Liver (tissue), 9 donors: ENCODE data around the gene C2orf74. TPM values are rescaled to one million over a fixed set of nuclear protein-coding genes. Genes with fewer than 3 reads are reported as not detected.

Experiments used
- DNase-seq: peaks from one replicate; pipeline ENCODE4 v3.0.0-alpha.2; 2017; ENCODE audit warnings: low spot score
- H3K27ac ChIP-seq, 2 donors: one replicate each; pipeline ENCODE4 v1.7.0; 2013; ENCODE audit warnings: inconsistent platforms in 2 of 2, low read length in 2 of 2, control low read depth in 1 of 2, low read depth in 1 of 2, mild to moderate bottlenecking in 1 of 2
- H3K27me3 ChIP-seq, 4 donors: one replicate each; pipeline versions ENCODE4 v1.6.1 to v1.7.0; 2013; ENCODE audit warnings: low read length in 3 of 4, inconsistent platforms in 1 of 4, mild to moderate bottlenecking in 1 of 4, moderate library complexity in 1 of 4; ENCODE audit not compliant: control insufficient read depth in 4 of 4, insufficient read depth in 4 of 4
- H3K36me3 ChIP-seq, 4 donors: one replicate each; pipeline versions ENCODE4 v1.6.1 to v1.7.0; 2013; ENCODE audit warnings: low read length in 3 of 4, mild to moderate bottlenecking in 3 of 4, low read depth in 1 of 4, moderate library complexity in 1 of 4; ENCODE audit not compliant: control insufficient read depth in 4 of 4, insufficient read depth in 3 of 4
- H3K4me1 ChIP-seq, 4 donors: one replicate each; pipeline versions ENCODE4 v1.6.1 to v1.7.0; 2013; ENCODE audit warnings: low read length in 3 of 4, mild to moderate bottlenecking in 3 of 4, moderate library complexity in 1 of 4; ENCODE audit not compliant: control insufficient read depth in 4 of 4, insufficient read depth in 4 of 4
- H3K4me3 ChIP-seq, 3 donors: one replicate each; pipeline versions ENCODE4 v1.6.1 to v1.7.0; 2013; ENCODE audit warnings: low read length in 3 of 3, control low read depth in 1 of 3, low read depth in 1 of 3, mild to moderate bottlenecking in 1 of 3
- H3K9ac ChIP-seq, 2 donors: one replicate each; pipeline ENCODE4 v1.7.0; 2013; ENCODE audit warnings: low read length in 2 of 2, mild to moderate bottlenecking in 2 of 2, moderate library complexity in 2 of 2, control low read depth in 1 of 2, low read depth in 1 of 2
- H3K9me3 ChIP-seq, 4 donors: one replicate each; pipeline versions ENCODE4 v1.6.1 to v1.7.0; 2013; ENCODE audit warnings: low read length in 3 of 4; ENCODE audit not compliant: control insufficient read depth in 4 of 4
- EGR1 ChIP-seq, 2 donors: IDR thresholded peaks; 2 replicates each; pipeline ENCODE4 v1.6.1; 2016 to 2018; ENCODE audit warnings: antibody characterized with exemption in 2 of 2, low read depth in 2 of 2
- FOXA1 ChIP-seq: IDR thresholded peaks from 2 replicates; pipeline ENCODE4 v1.6.1; 2016; ENCODE audit warnings: antibody characterized with exemption
- FOXA2 ChIP-seq: IDR thresholded peaks from 2 replicates; pipeline ENCODE4 v1.6.1; 2016; ENCODE audit warnings: antibody characterized with exemption
- GABPA ChIP-seq, 2 donors: IDR thresholded peaks in 1 of 2; conservative IDR thresholded peaks in 1 of 2; 2 replicates each; pipeline ENCODE4 v1.6.1; 2016; ENCODE audit warnings: antibody characterized with exemption in 2 of 2, mild to moderate bottlenecking in 1 of 2, moderate library complexity in 1 of 2
- HNF4A ChIP-seq, 2 donors: conservative IDR thresholded peaks; 2 replicates each; pipeline ENCODE4 v1.6.1; 2016; ENCODE audit warnings: antibody characterized with exemption in 2 of 2, mild to moderate bottlenecking in 2 of 2
- HNF4G ChIP-seq: IDR thresholded peaks from 2 replicates; pipeline ENCODE4 v1.6.1; 2016; ENCODE audit warnings: antibody characterized with exemption
- JUND ChIP-seq, 2 donors: IDR thresholded peaks; 2 replicates each; pipeline ENCODE4 v1.6.1; 2016; ENCODE audit warnings: antibody characterized with exemption in 2 of 2
- NR2F2 ChIP-seq: IDR thresholded peaks from 2 replicates; pipeline ENCODE4 v1.6.1; 2016; ENCODE audit warnings: antibody characterized with exemption
- RAD21 ChIP-seq, 2 donors: IDR thresholded peaks; 2 replicates each; pipeline ENCODE4 v1.6.1; 2016; ENCODE audit warnings: antibody characterized with exemption in 2 of 2, mild to moderate bottlenecking in 2 of 2
- RXRA ChIP-seq, 2 donors: IDR thresholded peaks; 2 replicates each; pipeline ENCODE4 v1.6.1; 2017 to 2018; ENCODE audit warnings: antibody characterized with exemption in 2 of 2, mild to moderate bottlenecking in 1 of 2
- SP1 ChIP-seq: IDR thresholded peaks from 2 replicates; pipeline ENCODE4 v1.6.1; 2018; ENCODE audit warnings: antibody characterized with exemption, mild to moderate bottlenecking
- TAF1 ChIP-seq: conservative IDR thresholded peaks from 2 replicates; pipeline ENCODE4 v1.6.1; 2016; ENCODE audit warnings: antibody characterized with exemption, mild to moderate bottlenecking
- YY1 ChIP-seq: IDR thresholded peaks from 2 replicates; pipeline ENCODE4 v1.6.1; 2016; ENCODE audit warnings: antibody characterized with exemption, mild to moderate bottlenecking
- WGBS: extraction: QIAGEN DNeasy Blood & Tissue Kit; methylation state at CpG from one replicate; pipeline ENCODE4 v1.1.7; 2013; 5-methylcytosine and 5-hydroxymethylcytosine counted together
- polyA plus RNA-seq, 2 donors: library from polyadenylated mRNA; stranded (reverse) in 1 of 2; unstranded in 1 of 2; fragments of 200-250 nt in 1 of 2; fragments of >200 nt in 1 of 2; fragmentation: Nextera tagmentation in 1 of 2; extraction: Ambion mirVana in 1 of 2; gene quantifications; one replicate each; pipeline versions ENCODE4 v1.2.1 to v1.2.3, GENCODE V29; 2013 to 2015
- total RNA-seq, 2 donors: library from RNA; depleted of rRNA; stranded (reverse); fragments of >200 nt; gene quantifications; one replicate each; pipeline ENCODE4 v1.2.3, GENCODE V29; 2014
- TF ChIP-seq, protein P1 (sequence below): IDR thresholded peaks from 2 replicates; pipeline ENCODE4 v1.6.1; 2016; ENCODE audit warnings: antibody characterized with exemption
- TF ChIP-seq, protein P2 (sequence below): IDR thresholded peaks from 2 replicates; pipeline ENCODE4 v1.6.1; 2016; ENCODE audit warnings: antibody characterized with exemption, mild to moderate bottlenecking
- TF ChIP-seq, protein P3 (sequence below): IDR thresholded peaks from 2 replicates; pipeline ENCODE4 v1.6.1; 2016; ENCODE audit warnings: antibody characterized with exemption
- TF ChIP-seq, protein P4 (sequence below): fragments of 150-350 bp; IDR thresholded peaks from 2 replicates; pipeline ENCODE4 v1.5.1; 2017; ENCODE audit warnings: improper control_type of control experiment, low read depth, low read length; ENCODE audit not compliant: missing input control
- TF ChIP-seq, protein P5 (sequence below): IDR thresholded peaks from 2 replicates; pipeline ENCODE4 v1.6.1; 2016; ENCODE audit warnings: antibody characterized with exemption
- donor health status: healthy.
- donor health status: healthy.
- donor health status: healthy.
- donor health status: healthy.
- donor health status: healthy.

C2orf74 gene
- total and polyA plus RNA-seq, 4 donors: 3.5 to 23.3 (median 5.6) TPM

DNA sequence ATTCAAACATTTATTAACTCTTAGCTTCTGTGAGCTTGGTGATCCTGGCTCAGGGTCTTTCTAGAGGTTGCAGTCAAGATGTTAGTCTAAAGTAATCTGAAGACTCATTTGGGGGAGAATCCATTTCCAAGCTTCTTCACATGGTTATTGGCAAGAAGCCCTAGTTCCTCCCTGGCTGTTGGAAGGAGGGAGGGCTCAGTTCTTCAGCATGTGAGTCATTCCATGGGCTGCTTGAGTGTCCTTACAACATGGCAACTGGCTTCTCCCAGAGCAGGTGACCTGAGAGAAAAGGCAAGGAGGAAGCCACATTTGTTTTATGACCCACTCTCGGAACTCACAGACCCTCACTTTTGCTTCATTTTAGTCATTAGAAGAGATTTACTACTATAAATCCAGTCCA is 10.6 kb upstream of the C2orf74 start (continued):
- TF ChIP-seq, protein P1, sequence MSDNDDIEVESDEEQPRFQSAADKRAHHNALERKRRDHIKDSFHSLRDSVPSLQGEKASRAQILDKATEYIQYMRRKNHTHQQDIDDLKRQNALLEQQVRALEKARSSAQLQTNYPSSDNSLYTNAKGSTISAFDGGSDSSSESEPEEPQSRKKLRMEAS: no peak
- TF ChIP-seq HNF4G: no peak
- TF ChIP-seq FOXA2: no peak

DNA sequence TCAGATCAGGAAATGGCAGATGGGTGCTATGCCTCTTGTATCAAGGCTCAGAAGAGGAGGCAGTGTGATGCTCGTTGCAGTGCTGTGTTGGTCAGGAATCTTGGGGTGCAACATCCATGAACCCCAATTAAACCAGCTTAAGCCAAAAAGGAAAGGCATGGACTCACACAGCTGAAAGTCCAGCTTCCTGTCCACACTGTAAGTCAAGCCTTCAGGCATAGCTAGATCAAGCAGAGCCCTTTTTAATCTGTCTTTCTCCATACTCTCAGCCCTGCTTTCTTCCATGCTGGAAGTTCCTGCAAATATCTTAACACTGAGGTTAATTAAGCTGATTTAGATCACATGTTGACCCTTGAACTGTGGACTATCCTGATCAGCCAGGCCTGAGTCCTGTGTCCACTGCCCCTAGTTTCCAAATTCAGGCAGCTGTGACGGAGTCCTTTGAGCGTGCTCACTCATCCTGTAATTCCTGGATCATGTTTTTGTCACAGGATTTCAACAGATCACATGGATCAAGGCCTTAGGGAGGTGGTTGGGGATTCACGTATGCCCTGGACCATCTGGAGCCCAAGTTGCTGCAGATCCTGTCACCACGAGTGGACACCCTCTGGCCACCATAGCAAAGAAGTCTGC is 4.5 kb upstream of the C2orf74 start:
- TF ChIP-seq, protein P2, sequence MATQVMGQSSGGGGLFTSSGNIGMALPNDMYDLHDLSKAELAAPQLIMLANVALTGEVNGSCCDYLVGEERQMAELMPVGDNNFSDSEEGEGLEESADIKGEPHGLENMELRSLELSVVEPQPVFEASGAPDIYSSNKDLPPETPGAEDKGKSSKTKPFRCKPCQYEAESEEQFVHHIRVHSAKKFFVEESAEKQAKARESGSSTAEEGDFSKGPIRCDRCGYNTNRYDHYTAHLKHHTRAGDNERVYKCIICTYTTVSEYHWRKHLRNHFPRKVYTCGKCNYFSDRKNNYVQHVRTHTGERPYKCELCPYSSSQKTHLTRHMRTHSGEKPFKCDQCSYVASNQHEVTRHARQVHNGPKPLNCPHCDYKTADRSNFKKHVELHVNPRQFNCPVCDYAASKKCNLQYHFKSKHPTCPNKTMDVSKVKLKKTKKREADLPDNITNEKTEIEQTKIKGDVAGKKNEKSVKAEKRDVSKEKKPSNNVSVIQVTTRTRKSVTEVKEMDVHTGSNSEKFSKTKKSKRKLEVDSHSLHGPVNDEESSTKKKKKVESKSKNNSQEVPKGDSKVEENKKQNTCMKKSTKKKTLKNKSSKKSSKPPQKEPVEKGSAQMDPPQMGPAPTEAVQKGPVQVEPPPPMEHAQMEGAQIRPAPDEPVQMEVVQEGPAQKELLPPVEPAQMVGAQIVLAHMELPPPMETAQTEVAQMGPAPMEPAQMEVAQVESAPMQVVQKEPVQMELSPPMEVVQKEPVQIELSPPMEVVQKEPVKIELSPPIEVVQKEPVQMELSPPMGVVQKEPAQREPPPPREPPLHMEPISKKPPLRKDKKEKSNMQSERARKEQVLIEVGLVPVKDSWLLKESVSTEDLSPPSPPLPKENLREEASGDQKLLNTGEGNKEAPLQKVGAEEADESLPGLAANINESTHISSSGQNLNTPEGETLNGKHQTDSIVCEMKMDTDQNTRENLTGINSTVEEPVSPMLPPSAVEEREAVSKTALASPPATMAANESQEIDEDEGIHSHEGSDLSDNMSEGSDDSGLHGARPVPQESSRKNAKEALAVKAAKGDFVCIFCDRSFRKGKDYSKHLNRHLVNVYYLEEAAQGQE: no peak
- TF ChIP-seq FOXA2: no peak
- no peak for TF ChIP-seq EGR1 (IDR thresholded peaks at IDR 0.05; ENCODE audit: low read depth in 2 of 2)
- TF ChIP-seq, protein P1: peak; percentile 37
- TF ChIP-seq, protein P3, sequence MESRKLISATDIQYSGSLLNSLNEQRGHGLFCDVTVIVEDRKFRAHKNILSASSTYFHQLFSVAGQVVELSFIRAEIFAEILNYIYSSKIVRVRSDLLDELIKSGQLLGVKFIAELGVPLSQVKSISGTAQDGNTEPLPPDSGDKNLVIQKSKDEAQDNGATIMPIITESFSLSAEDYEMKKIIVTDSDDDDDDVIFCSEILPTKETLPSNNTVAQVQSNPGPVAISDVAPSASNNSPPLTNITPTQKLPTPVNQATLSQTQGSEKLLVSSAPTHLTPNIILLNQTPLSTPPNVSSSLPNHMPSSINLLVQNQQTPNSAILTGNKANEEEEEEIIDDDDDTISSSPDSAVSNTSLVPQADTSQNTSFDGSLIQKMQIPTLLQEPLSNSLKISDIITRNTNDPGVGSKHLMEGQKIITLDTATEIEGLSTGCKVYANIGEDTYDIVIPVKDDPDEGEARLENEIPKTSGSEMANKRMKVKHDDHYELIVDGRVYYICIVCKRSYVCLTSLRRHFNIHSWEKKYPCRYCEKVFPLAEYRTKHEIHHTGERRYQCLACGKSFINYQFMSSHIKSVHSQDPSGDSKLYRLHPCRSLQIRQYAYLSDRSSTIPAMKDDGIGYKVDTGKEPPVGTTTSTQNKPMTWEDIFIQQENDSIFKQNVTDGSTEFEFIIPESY: no peak
- peak; percentile 91 to 92 for TF ChIP-seq HNF4A (conservative IDR thresholded peaks at IDR 0.05)
- peak; percentile 58 for TF ChIP-seq HNF4G
- TF ChIP-seq RAD21 (IDR thresholded peaks at IDR 0.05): no peak
- TF ChIP-seq, protein P4, sequence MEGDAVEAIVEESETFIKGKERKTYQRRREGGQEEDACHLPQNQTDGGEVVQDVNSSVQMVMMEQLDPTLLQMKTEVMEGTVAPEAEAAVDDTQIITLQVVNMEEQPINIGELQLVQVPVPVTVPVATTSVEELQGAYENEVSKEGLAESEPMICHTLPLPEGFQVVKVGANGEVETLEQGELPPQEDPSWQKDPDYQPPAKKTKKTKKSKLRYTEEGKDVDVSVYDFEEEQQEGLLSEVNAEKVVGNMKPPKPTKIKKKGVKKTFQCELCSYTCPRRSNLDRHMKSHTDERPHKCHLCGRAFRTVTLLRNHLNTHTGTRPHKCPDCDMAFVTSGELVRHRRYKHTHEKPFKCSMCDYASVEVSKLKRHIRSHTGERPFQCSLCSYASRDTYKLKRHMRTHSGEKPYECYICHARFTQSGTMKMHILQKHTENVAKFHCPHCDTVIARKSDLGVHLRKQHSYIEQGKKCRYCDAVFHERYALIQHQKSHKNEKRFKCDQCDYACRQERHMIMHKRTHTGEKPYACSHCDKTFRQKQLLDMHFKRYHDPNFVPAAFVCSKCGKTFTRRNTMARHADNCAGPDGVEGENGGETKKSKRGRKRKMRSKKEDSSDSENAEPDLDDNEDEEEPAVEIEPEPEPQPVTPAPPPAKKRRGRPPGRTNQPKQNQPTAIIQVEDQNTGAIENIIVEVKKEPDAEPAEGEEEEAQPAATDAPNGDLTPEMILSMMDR: no peak
- TF ChIP-seq FOXA1: no peak
- no peak for TF ChIP-seq YY1
- TF ChIP-seq RXRA (IDR thresholded peaks at IDR 0.05): peak; percentile 25 to 57
- no peak for TF ChIP-seq NR2F2
- TF ChIP-seq JUND (IDR thresholded peaks at IDR 0.05): no peak
- TF ChIP-seq, protein P5, sequence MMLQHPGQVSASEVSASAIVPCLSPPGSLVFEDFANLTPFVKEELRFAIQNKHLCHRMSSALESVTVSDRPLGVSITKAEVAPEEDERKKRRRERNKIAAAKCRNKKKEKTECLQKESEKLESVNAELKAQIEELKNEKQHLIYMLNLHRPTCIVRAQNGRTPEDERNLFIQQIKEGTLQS: no peak
- no peak for TF ChIP-seq TAF1
- peak; percentile 73 for TF ChIP-seq SP1
- no peak for TF ChIP-seq GABPA (IDR thresholded peaks at IDR 0.05 in 1 of 2, conservative IDR thresholded peaks at IDR 0.05 in 1 of 2)
- peak overlapping the region in 1 of 2 donors; percentile 55 for H3K27ac ChIP-seq
- H3K4me1 ChIP-seq: peaks cover 0 to 8% (median under 1%) of the 10 kb centered on the region in 4 donors
- no peaks in the 10 kb centered on the region for H3K27me3 ChIP-seq
- no peak for DNase-seq
- H3K9ac ChIP-seq: no peak overlapping the region
- WGBS: 70% methylated on average over 5 of the region's 5 CpGs
- no peak overlapping the region for H3K4me3 ChIP-seq
- H3K36me3 ChIP-seq: peaks cover 0 to 8% (median 2%) of the 10 kb centered on the region in 4 donors
- H3K9me3 ChIP-seq: peaks cover 0 to 6% (median 1%) of the 10 kb centered on the region in 4 donors
